Colon (tissue), 2 donors: ENCODE data around the gene TRAP1.

Source experiments
- FAIRE-seq: peaks from 2 replicates; lab custom pipeline; 2012; peaks lifted over from hg19 to GRCh38; lab: Jason Lieb, UNC
- donor health status: control.
- donor health status: control.

The TRAP1 gene

DNA sequence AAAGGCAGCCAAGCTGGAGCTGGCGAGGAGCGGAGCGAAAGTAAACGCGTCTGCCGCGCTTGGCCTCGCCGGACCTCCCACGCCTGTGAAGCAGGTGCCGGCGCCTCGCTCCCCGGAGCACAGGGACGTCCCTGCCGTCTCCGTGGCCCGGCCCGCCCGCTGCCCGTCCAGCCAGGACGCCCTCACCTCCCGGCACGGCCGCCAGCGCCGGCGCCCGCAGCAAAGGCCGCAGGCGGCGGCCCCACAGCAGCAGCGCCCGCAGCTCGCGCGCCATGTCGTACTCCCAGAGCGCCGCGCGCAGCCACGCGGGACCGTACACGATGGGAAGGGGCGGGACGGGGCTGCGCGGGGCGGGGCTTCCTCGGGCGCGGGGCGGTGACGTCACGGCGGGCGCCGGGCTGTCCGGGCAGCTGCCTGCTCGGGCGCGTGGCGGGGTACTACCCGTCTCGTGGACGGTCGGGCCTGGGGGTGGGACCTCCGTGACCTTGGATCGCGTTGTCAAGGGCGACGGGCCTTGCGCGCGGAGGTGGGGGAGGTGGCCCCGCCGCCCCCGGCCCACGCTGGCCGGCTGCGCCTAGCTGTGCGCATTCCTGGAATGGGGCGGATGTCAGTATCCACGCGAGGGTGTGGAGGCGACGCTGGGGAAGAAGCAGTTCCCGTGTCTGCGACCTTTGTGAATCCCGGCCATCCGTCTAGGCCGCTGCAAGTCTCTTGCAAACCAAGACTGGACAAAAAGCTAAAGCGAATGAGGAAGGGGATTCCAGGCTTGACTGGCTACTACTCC lies at the start of gene TRAP1:
Gene TRAP1 (minus strand): TSS at position 290 of the 784 bp plus-strand sequence. CDS start 16 bp downstream, at position 274.
- no peak for FAIRE-seq

DNA sequence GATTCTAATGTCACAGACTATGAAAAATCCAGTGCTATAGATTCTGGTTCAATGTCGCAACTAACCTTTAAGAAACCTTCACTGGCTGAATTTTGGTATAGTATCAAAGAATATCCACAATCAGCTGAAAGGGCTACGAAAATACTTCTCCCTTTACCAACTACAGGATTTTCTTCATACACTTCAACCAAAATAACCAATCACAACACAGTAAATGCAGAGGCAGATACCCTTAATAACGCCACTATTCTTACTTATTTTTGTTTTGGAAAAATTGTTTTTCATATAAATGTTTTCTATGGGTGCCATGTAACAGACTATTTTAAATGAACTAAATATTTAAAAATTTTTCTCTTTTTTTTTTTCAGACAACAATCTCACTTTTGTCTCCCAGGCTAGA lies 48.9 kb upstream of the TRAP1 start:
- FAIRE-seq, result no peak

DNA sequence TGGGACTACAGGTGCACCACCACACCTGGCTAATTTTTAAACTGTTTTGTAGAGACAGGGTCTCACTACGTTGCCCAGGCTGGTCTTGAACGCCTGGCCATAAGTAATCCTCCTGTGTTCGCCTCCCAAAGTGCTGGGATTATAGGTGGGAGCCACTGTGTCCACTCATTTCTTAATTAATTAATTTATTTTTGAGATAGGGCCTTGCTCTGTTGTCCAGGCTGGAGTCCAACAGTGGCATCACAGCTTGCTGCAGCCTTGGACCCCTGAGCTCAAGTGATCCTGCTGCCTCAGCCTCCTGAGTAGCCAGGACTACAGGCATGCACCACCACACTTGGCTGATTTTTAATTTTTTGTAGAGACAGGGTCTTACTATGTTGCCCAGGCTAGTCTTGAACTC lies 47.1 kb upstream of the TRAP1 start:
- FAIRE-seq, result no peak

DNA sequence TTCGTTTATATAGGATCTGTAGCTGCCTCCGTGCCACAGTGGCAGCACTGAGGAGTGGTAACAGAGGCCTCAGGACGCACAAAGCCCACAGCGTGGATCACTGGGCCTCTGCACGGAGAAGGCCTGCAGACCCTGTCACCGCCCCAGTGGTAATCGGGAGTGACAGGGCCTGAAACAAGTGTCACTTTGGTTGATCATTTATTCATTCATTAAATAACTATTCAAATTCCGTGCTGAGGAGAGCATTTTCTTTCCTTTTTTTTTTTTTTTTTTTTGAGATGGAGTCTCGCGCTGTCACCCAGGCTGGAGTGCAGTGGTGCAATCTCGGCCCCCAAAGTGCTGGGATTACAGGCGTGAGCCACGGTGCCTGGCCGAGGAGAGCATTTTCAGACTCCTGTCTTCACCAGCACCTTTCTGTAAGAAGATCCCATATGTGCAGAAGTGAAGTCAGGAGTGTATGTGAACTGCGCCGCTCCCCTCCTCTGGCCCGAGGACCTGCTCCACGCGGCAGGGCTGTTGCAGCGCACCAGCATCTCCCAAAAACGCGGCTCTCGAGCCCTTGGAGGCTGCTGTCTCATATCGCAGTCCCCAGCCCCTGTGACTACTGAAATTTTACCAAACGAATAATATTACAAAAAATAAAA lies 44.9 kb upstream of the TRAP1 start:
- no peak for FAIRE-seq

DNA sequence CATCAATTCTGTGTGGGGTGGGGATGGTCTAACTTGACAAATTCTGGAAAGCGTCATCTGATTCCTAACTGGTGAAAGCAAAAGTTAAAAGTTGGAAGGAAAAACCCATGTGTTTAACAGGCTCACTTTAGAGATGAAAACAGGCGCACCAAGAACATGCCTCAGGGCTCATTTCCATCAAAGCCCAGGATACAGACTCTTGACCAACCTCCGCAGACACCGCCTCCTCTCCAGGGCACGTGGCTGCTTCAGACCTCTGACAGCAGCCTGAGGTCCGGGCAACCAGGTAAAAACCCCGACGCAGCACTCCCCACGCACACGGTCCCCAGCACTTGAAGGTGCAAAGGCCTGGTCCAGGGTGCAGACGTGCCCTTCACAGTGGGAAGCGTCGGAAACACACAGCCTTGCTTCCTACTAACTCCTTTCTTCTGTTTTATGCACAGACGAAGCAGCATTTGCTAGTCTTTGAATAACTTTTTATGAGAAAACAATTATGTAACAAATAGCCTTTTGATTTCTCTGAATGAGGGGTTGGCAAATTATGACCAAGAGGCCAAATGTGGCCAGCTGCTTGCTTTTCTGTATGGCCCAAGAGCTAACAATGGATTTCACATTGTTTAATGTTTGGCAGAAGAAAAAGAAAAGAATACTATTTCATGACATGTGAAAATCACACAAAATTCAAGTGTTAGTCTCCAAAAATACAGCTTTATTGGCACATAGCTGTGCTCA lies 44.2 kb upstream of the TRAP1 start:
- FAIRE-seq, result no peak

DNA sequence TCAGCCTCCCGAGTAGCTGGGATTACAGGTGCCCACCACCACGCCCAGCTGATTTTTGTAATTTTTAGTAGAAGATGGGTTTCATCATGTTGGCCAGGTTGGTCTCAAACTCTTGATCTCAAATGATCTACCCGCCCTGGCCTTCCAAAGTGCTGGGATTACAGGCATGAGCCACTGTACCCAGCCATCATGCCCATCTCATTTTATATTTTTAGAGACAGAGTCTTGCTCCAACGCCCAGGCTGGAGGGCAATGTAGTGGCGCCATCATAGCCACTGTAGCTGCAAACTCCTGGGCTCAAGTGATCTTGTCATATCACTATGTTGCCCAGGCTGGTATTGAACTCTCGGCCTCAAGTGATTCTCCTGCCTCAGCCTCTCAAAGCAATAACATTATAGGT lies 43.2 kb upstream of the TRAP1 start:
- FAIRE-seq, result no peak

DNA sequence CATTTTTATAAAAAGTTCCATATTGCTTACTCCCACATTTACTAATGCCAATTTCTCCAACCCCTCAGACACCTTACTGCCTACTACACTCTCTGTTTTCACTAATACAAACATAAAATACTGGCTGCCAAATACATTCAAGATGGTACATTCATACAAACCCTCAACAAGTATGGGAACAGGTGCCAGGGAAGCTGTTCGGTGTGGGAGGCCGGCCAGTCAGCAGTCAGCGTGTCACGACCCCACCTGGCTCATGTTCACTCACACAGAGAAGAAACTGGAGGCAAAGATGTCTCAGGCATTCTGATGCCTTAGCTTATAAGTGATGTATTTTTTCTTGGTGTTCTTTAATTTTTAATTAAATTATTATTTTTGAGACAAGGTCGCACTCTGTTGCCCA lies 42.4 kb upstream of the TRAP1 start:
- FAIRE-seq, result no peak

DNA sequence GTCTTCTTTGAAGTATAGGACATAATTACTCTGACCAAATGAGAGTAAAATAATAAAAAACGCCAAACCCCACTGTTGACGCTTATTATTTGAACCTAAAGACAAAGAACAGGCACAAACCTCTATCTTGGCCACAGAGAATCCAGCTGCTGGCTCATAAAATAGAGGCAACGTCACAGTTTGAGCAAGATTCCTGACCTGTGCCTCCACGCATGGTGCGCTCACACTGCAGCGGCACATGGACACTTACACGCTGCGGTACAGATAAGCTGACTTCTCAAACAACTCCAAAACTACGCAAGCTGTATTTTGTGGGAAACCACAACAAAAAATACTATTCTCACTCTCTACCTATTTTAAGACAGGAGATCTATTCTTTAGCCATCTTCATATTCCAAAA lies 38.8 kb upstream of the TRAP1 start:
- FAIRE-seq, result no peak

DNA sequence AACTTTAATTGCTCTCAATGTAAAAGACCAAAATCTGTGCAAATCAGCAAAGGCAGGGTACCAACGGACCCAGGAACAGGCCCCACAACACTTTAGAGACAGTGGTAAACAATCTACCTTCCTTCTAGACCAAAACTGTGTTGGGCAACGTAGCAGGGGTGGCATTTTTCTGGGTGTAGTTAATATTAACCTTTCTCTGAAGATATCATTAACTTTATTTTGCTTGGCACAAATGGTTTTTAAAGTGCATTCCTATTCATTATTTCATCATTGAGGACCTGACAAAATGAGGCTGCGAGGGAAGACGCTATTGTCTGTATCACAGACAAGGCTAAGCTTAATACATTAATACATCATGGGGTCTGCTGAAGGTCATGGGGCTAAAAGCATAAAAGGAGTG lies 37.9 kb upstream of the TRAP1 start:
- FAIRE-seq, result no peak

DNA sequence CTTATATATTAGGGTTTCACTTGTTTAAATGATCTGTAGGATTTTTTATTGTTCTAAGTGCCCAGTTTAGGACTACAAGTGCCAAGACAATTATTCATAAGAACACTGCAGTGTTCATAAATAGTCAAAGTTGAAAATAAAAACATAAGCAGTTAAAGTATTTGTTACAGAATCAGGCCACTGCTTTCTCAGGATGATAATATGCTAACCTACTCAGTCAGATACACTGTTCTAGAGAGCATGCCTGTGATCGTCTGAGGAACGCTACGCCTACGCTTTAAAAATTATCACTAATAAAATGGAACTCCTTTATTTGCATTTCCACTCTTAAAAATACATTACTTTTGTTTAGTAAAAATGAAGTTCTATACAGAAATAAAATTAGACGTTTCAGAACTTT lies 37.4 kb upstream of the TRAP1 start:
- no peak for FAIRE-seq

DNA sequence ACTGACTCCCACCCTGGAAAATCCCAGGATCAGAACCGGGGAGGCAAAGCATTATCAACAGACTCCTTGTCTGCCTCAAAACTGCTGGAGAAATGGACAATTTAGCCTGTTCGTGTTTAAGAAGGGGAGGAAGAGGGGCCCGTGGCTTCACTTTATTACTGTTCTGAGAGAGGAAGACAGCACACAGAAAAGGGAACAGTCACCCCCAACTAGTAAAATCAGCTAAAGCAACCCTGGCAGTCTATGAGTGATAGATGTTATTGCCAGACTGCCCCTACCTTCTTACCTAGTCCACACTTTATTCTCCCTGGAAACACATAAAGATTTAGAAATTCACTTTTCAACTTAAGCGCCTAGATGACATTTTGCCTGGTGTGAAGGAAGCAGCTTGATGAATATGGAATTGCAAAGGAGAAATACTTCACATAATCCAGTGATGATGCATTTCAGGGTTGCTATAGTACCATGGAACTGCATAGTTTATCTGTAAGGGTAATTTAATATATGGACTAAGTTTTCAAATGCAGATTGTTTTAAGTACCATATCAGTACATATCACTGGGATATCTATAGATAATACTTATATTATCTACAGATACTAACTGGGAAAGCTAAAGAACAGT lies 36.9 kb upstream of the TRAP1 start:
- no peak for FAIRE-seq

DNA sequence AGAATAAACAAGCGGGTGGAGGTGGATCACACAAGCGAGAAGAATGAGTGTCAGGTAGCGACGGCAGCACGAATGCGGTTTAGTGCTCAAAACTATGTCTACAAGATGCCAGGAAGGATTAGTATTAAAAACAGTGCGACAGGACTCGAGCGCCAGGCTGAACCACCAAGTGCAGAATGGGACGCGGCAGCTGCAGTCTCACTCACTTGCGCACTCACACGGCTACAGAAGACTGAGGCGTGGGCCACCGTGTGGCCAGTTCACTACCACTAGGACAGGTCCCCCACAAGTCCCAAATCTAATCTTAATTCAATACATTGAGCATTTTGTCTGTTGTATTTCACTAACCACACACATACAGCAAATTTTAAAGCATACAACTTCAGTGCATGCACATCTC lies 35.7 kb upstream of the TRAP1 start:
- no peak for FAIRE-seq

DNA sequence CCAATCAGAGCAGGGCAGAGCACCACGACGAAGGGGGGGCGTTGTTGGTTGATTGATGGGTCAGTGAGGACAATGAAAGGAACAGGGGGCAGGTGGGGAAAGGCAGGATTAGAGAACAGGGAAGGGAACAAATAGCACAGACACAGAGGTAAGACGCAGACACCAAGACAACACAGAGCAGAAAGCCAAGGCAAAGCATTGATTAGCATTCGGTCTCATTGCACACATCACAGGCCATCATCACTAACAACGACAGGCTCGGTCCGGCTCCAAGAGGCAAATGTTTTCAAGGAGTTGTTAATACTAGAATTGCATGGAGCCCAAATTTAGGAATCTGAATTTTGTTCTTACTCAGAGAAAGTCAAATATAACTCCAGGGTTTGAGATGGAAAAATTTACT lies 34.6 kb upstream of the TRAP1 start:
- FAIRE-seq, result no peak

DNA sequence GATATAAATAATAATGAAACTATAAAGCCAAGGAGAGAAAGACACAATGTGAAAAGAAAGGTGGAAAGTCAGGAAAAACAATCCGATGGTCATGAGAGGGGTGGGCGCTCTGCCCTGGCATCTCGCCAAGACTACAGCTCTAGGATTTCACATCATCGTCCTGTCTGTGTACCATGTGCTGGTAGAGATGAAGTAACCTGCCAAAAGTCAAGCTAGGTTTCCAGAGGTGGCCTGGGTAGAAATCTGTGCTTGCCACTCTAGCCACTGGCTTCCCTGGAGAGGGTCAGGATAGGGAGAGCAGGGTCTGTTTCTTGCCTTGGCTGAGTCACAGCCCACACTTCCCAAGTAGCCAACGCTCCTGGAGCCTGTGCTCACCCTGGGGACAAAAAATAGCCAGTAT lies 31.0 kb upstream of the TRAP1 start:
- no peak for FAIRE-seq

DNA sequence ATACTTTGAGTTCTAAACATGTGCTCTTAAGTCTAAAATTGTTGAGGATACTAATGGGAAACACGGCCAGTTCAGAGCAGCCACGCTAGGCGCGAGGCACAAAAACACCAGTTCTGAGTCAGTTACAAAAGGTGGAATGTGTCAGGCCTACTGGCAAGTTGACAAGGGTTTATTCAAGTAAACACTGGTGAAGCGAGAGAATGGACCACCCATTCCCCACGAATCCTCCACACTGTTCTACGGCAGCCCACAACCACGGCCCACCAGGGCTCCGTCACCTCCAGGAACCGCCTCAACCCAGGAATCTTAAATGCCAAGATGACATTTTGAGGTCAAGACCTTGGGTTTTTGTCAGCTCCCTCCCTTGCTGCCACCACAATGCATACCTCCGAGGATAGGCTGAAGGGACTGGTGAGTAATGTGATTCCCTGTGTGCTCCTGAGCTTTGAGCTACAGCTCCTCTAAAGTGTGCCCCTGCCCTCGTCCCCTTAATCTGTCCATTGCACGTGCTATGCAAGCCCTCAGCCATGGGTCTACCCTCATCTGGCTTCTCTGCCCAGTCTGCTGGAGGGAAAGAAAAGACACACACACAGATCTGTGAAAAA lies 28.5 kb upstream of the TRAP1 start:
- FAIRE-seq, result no peak

DNA sequence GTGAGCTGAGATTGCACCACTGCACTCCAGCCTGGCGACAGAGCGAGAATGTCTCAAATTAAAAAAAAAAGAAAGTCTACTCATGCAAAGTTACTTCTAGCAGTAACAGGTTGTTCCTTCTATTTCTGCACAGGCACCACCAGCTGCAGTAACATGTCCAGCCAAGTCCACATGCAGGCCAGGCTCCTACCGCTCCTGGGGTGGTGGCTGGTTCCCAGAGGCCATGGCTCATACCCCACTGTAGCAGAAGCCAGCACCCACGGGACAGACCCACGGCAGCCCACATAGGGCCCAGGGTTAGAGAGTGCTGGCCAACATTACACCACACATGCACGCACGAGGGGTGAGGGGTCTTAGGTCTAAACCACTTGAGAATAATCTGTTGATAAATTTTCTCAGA lies 26.7 kb upstream of the TRAP1 start:
- no peak for FAIRE-seq

DNA sequence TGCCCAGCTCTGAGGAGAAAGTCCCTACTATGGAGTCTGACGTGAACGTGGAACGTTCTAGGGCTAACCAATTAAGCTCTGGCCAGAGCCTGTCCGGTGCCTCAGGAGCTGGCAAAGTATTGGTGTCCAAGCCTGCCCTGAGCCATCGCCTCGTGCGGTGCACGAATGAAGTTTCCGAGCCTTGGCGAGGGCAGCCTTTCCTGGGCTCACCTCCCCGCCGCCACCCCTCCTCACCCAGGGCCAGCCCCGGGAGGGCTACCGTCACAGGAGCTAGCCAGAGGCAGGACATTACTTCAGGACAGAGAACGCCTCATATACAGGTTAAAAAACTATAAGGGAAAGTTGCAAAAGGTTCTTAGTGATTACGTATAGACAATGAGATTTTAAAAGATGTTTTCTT lies 23.6 kb upstream of the TRAP1 start:
- no peak for FAIRE-seq

DNA sequence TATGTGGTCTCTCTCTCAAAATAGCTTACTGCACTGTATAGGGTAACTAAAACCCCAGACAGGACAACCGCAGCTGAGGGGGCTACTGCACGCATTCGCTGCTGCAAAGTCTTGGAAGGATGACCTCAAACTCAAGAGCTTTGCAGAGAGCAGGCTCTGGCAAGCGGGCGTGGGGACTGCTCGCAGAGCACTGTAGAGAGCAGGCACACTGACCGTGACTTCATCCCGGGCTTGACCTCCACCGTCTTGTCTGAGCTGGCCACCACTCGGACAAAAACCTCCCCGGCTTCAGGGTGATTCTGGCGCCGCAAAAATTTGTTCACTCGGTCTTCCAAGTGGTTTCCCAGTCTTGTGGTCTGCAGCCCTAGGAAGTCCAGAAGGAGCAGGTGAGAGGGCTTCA lies 22.9 kb upstream of the TRAP1 start:
- FAIRE-seq, result no peak

DNA sequence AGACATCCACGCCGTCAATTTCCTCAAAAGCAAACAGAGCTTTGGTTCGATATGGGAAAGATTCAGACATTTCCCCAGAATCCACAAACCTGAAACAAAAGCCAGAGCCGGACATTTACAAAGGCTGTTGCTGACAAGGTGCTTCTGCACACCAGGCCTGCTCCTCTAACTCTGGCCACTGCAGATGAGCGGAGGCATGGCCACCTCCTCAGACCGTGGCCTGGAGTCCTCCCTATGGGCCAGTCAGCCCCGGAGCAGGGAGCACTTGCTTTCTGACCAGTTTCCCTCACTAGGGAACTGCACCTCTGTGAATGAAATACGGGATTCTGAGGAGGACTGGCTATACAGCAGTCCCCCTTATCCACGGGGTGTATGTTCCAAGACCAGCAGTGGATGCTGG lies 22.3 kb upstream of the TRAP1 start:
- FAIRE-seq, result no peak

DNA sequence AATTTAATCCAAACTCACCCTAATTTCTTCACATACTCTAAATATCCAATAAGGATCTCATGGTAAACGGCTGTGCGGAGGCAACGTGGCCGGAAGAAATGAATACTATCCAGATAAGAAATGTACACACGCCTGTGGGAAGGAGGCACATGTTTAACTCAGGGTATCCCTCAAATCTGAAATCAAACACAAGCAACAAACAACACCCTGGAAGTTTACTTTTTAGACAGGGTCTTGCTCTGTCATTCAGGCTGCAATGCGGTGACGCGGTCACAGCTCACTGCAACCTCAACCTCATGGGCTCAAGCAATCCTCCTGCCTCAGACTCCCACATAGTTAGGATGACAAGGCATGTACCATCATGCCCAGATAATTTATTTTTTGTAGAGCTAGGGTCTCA lies 21.2 kb upstream of the TRAP1 start:
- FAIRE-seq, result no peak

DNA sequence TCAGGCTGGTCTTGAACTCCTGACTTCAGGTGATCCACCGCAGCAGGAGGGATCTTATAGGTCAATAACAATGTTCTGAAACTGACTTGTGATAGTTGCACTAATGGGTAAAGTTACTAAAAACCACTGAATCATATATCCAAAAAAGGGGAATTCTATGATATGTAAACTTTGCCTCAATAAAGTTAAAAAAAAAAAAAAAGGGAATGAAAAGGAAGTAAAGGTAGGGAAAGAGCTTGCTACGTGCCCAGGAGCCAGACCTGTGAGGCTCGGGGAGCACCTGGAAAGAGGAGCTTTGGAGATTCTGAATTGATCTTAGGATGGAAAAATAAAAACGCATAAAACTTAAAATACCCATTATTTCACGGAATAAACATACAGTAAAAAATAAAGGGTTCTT lies 20.8 kb upstream of the TRAP1 start:
- no peak for FAIRE-seq

DNA sequence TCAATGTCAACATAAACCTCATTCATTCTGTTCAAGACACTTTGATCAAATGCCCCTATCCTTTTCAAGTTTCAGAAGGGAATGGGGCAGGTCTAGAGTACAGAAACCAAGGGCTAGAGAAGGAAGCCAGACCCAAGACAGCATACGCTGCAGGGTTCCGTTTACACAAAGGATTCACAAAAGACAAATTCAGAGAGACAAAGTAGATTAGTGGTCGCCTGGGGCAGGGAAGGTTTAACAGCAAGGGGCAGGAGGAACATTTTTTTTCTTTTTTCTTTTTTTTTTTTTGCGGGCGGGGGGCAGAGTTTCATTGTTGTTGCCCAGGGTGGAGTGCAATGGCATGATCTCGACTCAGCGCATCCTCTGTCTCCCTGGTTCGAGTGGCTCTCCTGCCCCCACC lies 19.9 kb upstream of the TRAP1 start:
- FAIRE-seq, result no peak

DNA sequence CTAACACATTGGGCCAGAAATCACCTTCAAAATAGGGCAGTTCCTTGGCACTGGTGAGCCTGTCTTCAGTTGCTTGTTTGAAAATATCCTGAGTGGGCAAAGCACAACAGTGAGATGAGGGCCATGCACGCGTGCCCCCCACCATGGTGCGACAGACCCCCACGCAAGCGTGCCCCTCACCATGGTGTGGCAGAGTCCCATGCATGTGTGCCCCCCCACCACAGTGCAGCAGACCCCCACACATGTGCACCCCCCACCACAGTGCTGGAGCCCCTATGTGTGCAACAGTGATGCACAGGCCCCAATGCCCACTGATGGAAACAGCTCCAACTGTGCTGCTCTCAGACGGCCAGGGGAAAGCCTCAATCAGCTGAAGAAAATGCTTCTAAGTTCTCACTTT lies 18.8 kb upstream of the TRAP1 start:
- FAIRE-seq, result no peak
